MM.1S (cell line): ENCODE data around the gene PDE11A.

Source experiments
- DNase-seq: peaks from one replicate; pipeline ENCODE4 v3.0.0-alpha.2; 2015
- H2AFZ ChIP-seq: fragments of 300-600 bp; sonication (generic); 2 replicates; pipeline ENCODE4 v1.6.0; 2016; ENCODE audit warnings: antibody characterized with exemption, low read length
- H3F3A ChIP-seq: fragments of 300-600 bp; sonication (generic); 2 replicates; pipeline ENCODE4 v1.6.1; 2016; ENCODE audit warnings: mild to moderate bottlenecking, antibody characterized with exemption, low read length, moderate library complexity, mixed read lengths; ENCODE audit not compliant: insufficient read depth
- H3K27ac ChIP-seq: fragments of 300-600 bp; sonication (generic); 2 replicates; pipeline ENCODE4 v1.5.1; 2016; ENCODE audit warnings: mild to moderate bottlenecking, low read length
- H3K27me3 ChIP-seq: fragments of 300-600 bp; sonication (generic); replicated peaks from 2 replicates; pipeline ENCODE4 v1.6.0; 2016; ENCODE audit warnings: low read length; ENCODE audit not compliant: insufficient read depth
- H3K36me3 ChIP-seq: fragments of 300-600 bp; sonication (generic); replicated peaks from 2 replicates; pipeline ENCODE4 v1.6.1; 2016; ENCODE audit warnings: mild to moderate bottlenecking, low read length, mixed read lengths; ENCODE audit not compliant: insufficient read depth
- H3K4me1 ChIP-seq: fragments of 300-600 bp; sonication (generic); 2 replicates; pipeline ENCODE4 v1.6.1; 2016; ENCODE audit warnings: low read length, mixed read lengths
- H3K4me2 ChIP-seq: fragments of 300-600 bp; sonication (generic); 2 replicates; pipeline ENCODE4 v1.6.0; 2016; ENCODE audit warnings: low read depth, low read length
- H3K4me3 ChIP-seq: fragments of 300-600 bp; sonication (generic); 2 replicates; pipeline ENCODE4 v1.5.1; 2016; ENCODE audit warnings: low read length, mixed read lengths
- H3K79me2 ChIP-seq: fragments of 300-600 bp; sonication (generic); 2 replicates; pipeline ENCODE4 v1.6.1; 2016; ENCODE audit warnings: mixed run types, low read length, mixed read lengths
- H3K9ac ChIP-seq: fragments of 300-600 bp; sonication (generic); 2 replicates; pipeline ENCODE4 v1.6.1; 2016; ENCODE audit warnings: low read length, mixed read lengths
- H3K9me2 ChIP-seq: fragments of 300-600 bp; sonication (generic); replicated peaks from 2 replicates; pipeline ENCODE4 v1.6.1; 2016; ENCODE audit warnings: mild to moderate bottlenecking, low read length, mixed read lengths; ENCODE audit not compliant: insufficient read depth
- H3K9me3 ChIP-seq: fragments of 300-600 bp; sonication (generic); replicated peaks from 2 replicates; pipeline ENCODE4 v1.6.1; 2016; ENCODE audit warnings: mild to moderate bottlenecking, low read length, mixed read lengths; ENCODE audit not compliant: insufficient read depth
- H4K20me1 ChIP-seq: fragments of 300-600 bp; sonication (generic); 2 replicates; pipeline ENCODE4 v1.6.1; 2016; ENCODE audit warnings: mild to moderate bottlenecking, low read length, moderate library complexity, mixed read lengths; ENCODE audit not compliant: insufficient read depth
- CTCF ChIP-seq: fragments of 300-600 bp; sonication (generic); IDR thresholded peaks from 2 replicates; pipeline ENCODE4 v1.5.1; 2016; ENCODE audit warnings: antibody characterized with exemption, low read length, mixed read lengths
- EZH2 ChIP-seq: fragments of 300-600 bp; sonication (generic); optimal IDR thresholded peaks from 2 replicates; pipeline ENCODE3; 2017; ENCODE audit warnings: low read depth, mild to moderate bottlenecking, antibody characterized with exemption, low read length, mixed read lengths
- EZH2phosphoT487 ChIP-seq: fragments of 300-600 bp; sonication (generic); IDR thresholded peaks from 2 replicates; pipeline ENCODE4 v1.6.1; 2018; ENCODE audit warnings: antibody characterized with exemption, low read length

The PDE11A gene

GRCh38 chr2:177675825-177676224, 396.8 kb downstream of the PDE11A start:
- no peak for DNase-seq
- no peaks in the 10 kb centered on the region for H3K79me2 ChIP-seq
- H3K9ac ChIP-seq, result no peak overlapping the region
- H2AFZ ChIP-seq, result no peak overlapping the region
- no peak overlapping the region for H3K4me2 ChIP-seq
- no peaks in the 10 kb centered on the region for H3F3A ChIP-seq
- H3K9me3 ChIP-seq, result no peaks in the 10 kb centered on the region
- H3K27ac ChIP-seq, result no peak overlapping the region
- H3K4me1 ChIP-seq, result no peaks in the 10 kb centered on the region
- no peak overlapping the region for H3K4me3 ChIP-seq
- TF ChIP-seq EZH2 (no peak), CTCF (no peak), EZH2phosphoT487 (no peak)
- no peaks in the 10 kb centered on the region for H3K9me2 ChIP-seq
- H4K20me1 ChIP-seq, result no peaks in the 10 kb centered on the region
- H3K36me3 ChIP-seq, result no peaks in the 10 kb centered on the region
- H3K27me3 ChIP-seq, result no peaks in the 10 kb centered on the region

GRCh38 chr2:177675350-177675821, 397.2 kb downstream of the PDE11A start:
- no peaks in the 10 kb centered on the region for H3K36me3 ChIP-seq
- H3K9ac ChIP-seq, result no peak overlapping the region
- TF ChIP-seq CTCF (no peak), EZH2phosphoT487 (no peak), EZH2 (no peak)
- no peak overlapping the region for H3K4me2 ChIP-seq
- no peaks in the 10 kb centered on the region for H3K4me1 ChIP-seq
- H3K4me3 ChIP-seq, result no peak overlapping the region
- H3K79me2 ChIP-seq, result no peaks in the 10 kb centered on the region
- no peaks in the 10 kb centered on the region for H3F3A ChIP-seq
- no peaks in the 10 kb centered on the region for H3K9me2 ChIP-seq
- no peak overlapping the region for H2AFZ ChIP-seq
- no peaks in the 10 kb centered on the region for H4K20me1 ChIP-seq
- H3K27ac ChIP-seq, result no peak overlapping the region
- no peaks in the 10 kb centered on the region for H3K9me3 ChIP-seq
- DNase-seq, result no peak
- H3K27me3 ChIP-seq, result no peaks in the 10 kb centered on the region

GRCh38 chr2:177673602-177674595, 398.7 kb downstream of the PDE11A start:
- H3K4me2 ChIP-seq, result no peak overlapping the region
- no peaks in the 10 kb centered on the region for H4K20me1 ChIP-seq
- no peak overlapping the region for H2AFZ ChIP-seq
- no peaks in the 10 kb centered on the region for H3K9me3 ChIP-seq
- H3K27ac ChIP-seq, result no peak overlapping the region
- no peaks in the 10 kb centered on the region for H3K36me3 ChIP-seq
- no peaks in the 10 kb centered on the region for H3F3A ChIP-seq
- H3K9me2 ChIP-seq, result no peaks in the 10 kb centered on the region
- H3K27me3 ChIP-seq, result no peaks in the 10 kb centered on the region
- no peak for DNase-seq
- TF ChIP-seq EZH2, result no peak
- no peak for TF ChIP-seq CTCF
- no peak for TF ChIP-seq EZH2phosphoT487
- H3K9ac ChIP-seq, result no peak overlapping the region
- no peaks in the 10 kb centered on the region for H3K79me2 ChIP-seq
- H3K4me1 ChIP-seq, result no peaks in the 10 kb centered on the region
- H3K4me3 ChIP-seq, result no peak overlapping the region
